ENCODE data around the gene BAHCC1.
A peak's percentile ranks its signal among the peaks of the same experiment; 100 is the strongest.

BAHCC1 gene

DNA sequence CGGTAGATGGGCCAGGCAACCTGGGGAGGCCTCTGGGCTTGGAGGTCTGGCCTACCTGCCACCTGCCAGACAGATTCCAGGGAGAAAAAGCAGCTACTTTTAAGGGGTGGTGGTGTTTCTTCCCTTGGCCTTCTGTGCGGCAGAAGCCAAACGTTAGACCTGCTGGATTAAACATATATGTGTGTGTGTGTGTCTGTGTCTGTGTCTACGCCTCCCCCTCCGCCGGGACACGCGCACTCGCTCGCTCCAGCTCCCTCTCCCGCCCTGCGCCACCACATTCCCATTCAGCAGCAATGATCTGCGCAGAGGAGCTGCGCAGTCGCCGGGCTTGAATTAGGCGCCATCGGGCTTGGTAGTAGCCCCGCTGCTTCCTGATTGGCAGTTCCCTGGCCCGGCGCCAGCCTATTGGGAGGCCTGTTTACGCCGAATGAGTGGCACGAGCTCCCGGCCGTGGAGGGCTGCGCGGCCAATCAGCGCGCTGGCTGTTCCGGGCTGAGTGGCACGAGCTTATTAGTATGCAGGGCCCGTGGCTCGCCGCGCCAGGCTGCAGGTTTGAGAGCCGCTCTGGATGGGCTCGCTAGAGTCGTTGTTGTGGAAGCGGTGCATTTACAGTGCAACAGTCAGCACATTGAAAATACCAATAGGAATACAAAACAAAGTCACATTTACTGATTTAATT lies at the start of gene BAHCC1:
Gene BAHCC1 (plus strand): TSS at position 537 of the 679 bp plus-strand sequence. CDS start 4,283 bp downstream, outside the sequence.
- ChIA-PET CTCF (interaction anchor here (0.5 to 1.7 kb wide), 10 partner anchors 35 to 1115 kb away, joined by 3 to 14 read pairs (median 4); no protein-coding TSS in a partner anchor), POLR2A (interaction anchor here (0.5 to 6.5 kb wide), 51 partner anchors 9 to 317 kb away, joined by 3 to 85 read pairs (median 4); partner anchors contain the start of genes ACTG1, CEP131, NDUFAF8 and SLC25A10)
- Histone ChIP-seq H3K36me3 (ENCODE audit: control insufficient read depth in 2 of 2, insufficient read depth in 1 of 2, low read length in 2 of 2) (peaks cover 0 to 8% of the 10 kb centered on the region in 2 experiments; a peak in 1 of 3 replicates), H3K27ac (ENCODE audit: extremely low read depth, low read depth, low read length) (peak within 1 kb of the TSS; percentile 100), H3K9me3 (ENCODE audit: control insufficient read depth, insufficient read depth, low read depth, low read length) (no peaks in the 10 kb centered on the region), H3K4me1 (ENCODE audit: control insufficient read depth, insufficient read depth, low read length) (peaks cover 23% of the 10 kb centered on the region), H3K4me3 (ENCODE audit: low read depth, low read length) (peak within 1 kb of the TSS; percentile 92)
- no peak for TF ChIP-seq TCF7L2 (IDR thresholded peaks at IDR 0.05; ENCODE audit: borderline replicate concordance, low read depth, low read length)
- no peak for TF ChIP-seq ZFP37 (tag by site-specific recombination; IDR thresholded peaks at IDR 0.05)
- TF ChIP-seq, protein P1, sequence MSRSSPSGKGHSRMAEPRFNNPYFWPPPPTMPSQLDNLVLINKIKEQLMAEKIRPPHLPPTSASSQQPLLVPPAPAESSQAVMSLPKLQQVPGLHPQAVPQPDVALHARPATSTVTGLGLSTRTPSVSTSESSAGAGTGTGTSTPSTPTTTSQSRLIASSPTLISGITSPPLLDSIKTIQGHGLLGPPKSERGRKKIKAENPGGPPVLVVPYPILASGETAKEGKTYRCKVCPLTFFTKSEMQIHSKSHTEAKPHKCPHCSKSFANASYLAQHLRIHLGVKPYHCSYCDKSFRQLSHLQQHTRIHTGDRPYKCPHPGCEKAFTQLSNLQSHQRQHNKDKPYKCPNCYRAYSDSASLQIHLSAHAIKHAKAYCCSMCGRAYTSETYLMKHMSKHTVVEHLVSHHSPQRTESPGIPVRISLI (tag by site-specific recombination; IDR thresholded peaks at IDR 0.05): no peak
- TF ChIP-seq BCL11B (tag by site-specific recombination; IDR thresholded peaks at IDR 0.05; ENCODE audit: low read depth): no peak
- TF ChIP-seq ZNF596 (tag by site-specific recombination; IDR thresholded peaks at IDR 0.05): peak; percentile 53; the same call in 1 of the 2 replicates
- no peak for TF ChIP-seq ZNF701 (tag by site-specific recombination; IDR thresholded peaks at IDR 0.05)
- TF ChIP-seq KLF16 (tag by site-specific recombination; IDR thresholded peaks at IDR 0.05): peak; percentile 34; the same call in 1 of the 2 replicates
- TF ChIP-seq, protein P2, sequence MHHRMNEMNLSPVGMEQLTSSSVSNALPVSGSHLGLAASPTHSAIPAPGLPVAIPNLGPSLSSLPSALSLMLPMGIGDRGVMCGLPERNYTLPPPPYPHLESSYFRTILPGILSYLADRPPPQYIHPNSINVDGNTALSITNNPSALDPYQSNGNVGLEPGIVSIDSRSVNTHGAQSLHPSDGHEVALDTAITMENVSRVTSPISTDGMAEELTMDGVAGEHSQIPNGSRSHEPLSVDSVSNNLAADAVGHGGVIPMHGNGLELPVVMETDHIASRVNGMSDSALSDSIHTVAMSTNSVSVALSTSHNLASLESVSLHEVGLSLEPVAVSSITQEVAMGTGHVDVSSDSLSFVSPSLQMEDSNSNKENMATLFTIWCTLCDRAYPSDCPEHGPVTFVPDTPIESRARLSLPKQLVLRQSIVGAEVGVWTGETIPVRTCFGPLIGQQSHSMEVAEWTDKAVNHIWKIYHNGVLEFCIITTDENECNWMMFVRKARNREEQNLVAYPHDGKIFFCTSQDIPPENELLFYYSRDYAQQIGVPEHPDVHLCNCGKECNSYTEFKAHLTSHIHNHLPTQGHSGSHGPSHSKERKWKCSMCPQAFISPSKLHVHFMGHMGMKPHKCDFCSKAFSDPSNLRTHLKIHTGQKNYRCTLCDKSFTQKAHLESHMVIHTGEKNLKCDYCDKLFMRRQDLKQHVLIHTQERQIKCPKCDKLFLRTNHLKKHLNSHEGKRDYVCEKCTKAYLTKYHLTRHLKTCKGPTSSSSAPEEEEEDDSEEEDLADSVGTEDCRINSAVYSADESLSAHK (tag by site-specific recombination; IDR thresholded peaks at IDR 0.05): peak; percentile 67
- peak; percentile 63; the same call in 1 of the 2 replicates for TF ChIP-seq ZEB2 (tag by site-specific recombination; IDR thresholded peaks at IDR 0.05)
- TF ChIP-seq ZNF324 (tag by site-specific recombination; IDR thresholded peaks at IDR 0.05): no peak
- TF ChIP-seq, protein P3, sequence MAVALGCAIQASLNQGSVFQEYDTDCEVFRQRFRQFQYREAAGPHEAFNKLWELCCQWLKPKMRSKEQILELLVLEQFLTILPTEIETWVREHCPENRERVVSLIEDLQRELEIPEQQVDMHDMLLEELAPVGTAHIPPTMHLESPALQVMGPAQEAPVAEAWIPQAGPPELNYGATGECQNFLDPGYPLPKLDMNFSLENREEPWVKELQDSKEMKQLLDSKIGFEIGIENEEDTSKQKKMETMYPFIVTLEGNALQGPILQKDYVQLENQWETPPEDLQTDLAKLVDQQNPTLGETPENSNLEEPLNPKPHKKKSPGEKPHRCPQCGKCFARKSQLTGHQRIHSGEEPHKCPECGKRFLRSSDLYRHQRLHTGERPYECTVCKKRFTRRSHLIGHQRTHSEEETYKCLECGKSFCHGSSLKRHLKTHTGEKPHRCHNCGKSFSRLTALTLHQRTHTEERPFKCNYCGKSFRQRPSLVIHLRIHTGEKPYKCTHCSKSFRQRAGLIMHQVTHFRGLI (tag by site-specific recombination; IDR thresholded peaks at IDR 0.05): peak; percentile 69; the same call in 1 of the 2 replicates
- no peak for TF ChIP-seq ZNF214 (tag by site-specific recombination; IDR thresholded peaks at IDR 0.05; ENCODE audit: borderline replicate concordance)
- TF ChIP-seq SP7 (tag by site-specific recombination; IDR thresholded peaks at IDR 0.05): no peak
- TF ChIP-seq, protein P4, sequence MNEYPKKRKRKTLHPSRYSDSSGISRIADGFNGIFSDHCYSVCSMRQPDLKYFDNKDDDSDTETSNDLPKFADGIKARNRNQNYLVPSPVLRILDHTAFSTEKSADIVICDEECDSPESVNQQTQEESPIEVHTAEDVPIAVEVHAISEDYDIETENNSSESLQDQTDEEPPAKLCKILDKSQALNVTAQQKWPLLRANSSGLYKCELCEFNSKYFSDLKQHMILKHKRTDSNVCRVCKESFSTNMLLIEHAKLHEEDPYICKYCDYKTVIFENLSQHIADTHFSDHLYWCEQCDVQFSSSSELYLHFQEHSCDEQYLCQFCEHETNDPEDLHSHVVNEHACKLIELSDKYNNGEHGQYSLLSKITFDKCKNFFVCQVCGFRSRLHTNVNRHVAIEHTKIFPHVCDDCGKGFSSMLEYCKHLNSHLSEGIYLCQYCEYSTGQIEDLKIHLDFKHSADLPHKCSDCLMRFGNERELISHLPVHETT (tag by site-specific recombination; IDR thresholded peaks at IDR 0.05): no peak
- no peak for TF ChIP-seq MEIS1 (CRISPR knock-in tag; IDR thresholded peaks at IDR 0.05; ENCODE audit: borderline replicate concordance)
- peak; percentile 72 for TF ChIP-seq OSR2 (tag by site-specific recombination; IDR thresholded peaks at IDR 0.05)
- peak; percentile 38; the same call in 1 of the 2 replicates for TF ChIP-seq KLF9 (tag by site-specific recombination; IDR thresholded peaks at IDR 0.05; ENCODE audit: low read depth)
- TF ChIP-seq KLF10 (tag by site-specific recombination; IDR thresholded peaks at IDR 0.05): peak; percentile 65
- no peak for TF ChIP-seq ZBTB7A (tag by site-specific recombination; IDR thresholded peaks at IDR 0.05; ENCODE audit: low read depth)
- peak; percentile 84 for TF ChIP-seq ZBTB20 (tag by site-specific recombination; IDR thresholded peaks at IDR 0.05)
- 0 out of 2 replicates have a peak, but pooled peaks have one; percentile 30 for TF ChIP-seq ZXDB (tag by site-specific recombination; IDR thresholded peaks at IDR 0.05)
- TF ChIP-seq ZNF366 (tag by site-specific recombination; conservative IDR thresholded peaks at IDR 0.05): peak; percentile 50; the same call in 1 of the 2 replicates
- TF ChIP-seq SCRT2 (tag by site-specific recombination; IDR thresholded peaks at IDR 0.05): peak; percentile 86
- TF ChIP-seq SALL2 (tag by site-specific recombination; IDR thresholded peaks at IDR 0.05; ENCODE audit: borderline replicate concordance): no peak
- no peak for TF ChIP-seq ZNF132 (tag by site-specific recombination; IDR thresholded peaks at IDR 0.05; ENCODE audit: borderline replicate concordance)
- TF ChIP-seq, protein P5, sequence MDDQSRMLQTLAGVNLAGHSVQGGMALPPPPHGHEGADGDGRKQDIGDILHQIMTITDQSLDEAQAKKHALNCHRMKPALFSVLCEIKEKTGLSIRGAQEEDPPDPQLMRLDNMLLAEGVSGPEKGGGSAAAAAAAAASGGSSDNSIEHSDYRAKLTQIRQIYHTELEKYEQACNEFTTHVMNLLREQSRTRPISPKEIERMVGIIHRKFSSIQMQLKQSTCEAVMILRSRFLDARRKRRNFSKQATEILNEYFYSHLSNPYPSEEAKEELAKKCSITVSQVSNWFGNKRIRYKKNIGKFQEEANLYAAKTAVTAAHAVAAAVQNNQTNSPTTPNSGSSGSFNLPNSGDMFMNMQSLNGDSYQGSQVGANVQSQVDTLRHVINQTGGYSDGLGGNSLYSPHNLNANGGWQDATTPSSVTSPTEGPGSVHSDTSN (CRISPR knock-in tag; IDR thresholded peaks at IDR 0.05): peak; percentile 97
- TF ChIP-seq, protein P6, sequence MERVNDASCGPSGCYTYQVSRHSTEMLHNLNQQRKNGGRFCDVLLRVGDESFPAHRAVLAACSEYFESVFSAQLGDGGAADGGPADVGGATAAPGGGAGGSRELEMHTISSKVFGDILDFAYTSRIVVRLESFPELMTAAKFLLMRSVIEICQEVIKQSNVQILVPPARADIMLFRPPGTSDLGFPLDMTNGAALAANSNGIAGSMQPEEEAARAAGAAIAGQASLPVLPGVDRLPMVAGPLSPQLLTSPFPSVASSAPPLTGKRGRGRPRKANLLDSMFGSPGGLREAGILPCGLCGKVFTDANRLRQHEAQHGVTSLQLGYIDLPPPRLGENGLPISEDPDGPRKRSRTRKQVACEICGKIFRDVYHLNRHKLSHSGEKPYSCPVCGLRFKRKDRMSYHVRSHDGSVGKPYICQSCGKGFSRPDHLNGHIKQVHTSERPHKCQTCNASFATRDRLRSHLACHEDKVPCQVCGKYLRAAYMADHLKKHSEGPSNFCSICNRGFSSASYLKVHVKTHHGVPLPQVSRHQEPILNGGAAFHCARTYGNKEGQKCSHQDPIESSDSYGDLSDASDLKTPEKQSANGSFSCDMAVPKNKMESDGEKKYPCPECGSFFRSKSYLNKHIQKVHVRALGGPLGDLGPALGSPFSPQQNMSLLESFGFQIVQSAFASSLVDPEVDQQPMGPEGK (tag by site-specific recombination; IDR thresholded peaks at IDR 0.05): peak; percentile 72
- no peak for TF ChIP-seq YY2 (tag by site-specific recombination; IDR thresholded peaks at IDR 0.05)

Data from HEK293 (cell line).